Ascending aorta (tissue), 2 donors: Measurements from ENCODE around the gene SLC44A5. TPM values are rescaled to one million over a fixed set of nuclear protein-coding genes. Genes with fewer than 3 reads are reported as not detected.

Experiments
- DNase-seq, 2 donors: peaks; one replicate each; pipeline ENCODE4 v3.0.0-alpha.2; 2019; ENCODE audit warnings: low spot score in 2 of 2
- H3K27ac ChIP-seq, 2 donors: fragments of 200-600 bp; sonication (generic); one replicate each; pipeline ENCODE4 v1.5.1; 2016 to 2017; ENCODE audit warnings: mild to moderate bottlenecking in 1 of 2
- H3K27me3 ChIP-seq: fragments of 200-600 bp; sonication (generic); one replicate; pipeline ENCODE4 v1.5.1; 2017
- H3K36me3 ChIP-seq, 2 donors: fragments of 200-600 bp; sonication (generic); one replicate each; pipeline ENCODE4 v1.5.1; 2016
- H3K4me1 ChIP-seq, 2 donors: fragments of 200-600 bp; sonication (generic); one replicate each; pipeline ENCODE4 v1.5.1; 2016 to 2017; ENCODE audit warnings: mild to moderate bottlenecking in 1 of 2
- H3K4me3 ChIP-seq, 2 donors: fragments of 200-600 bp; sonication (generic); one replicate each; pipeline ENCODE4 v1.5.1; 2016 to 2017; ENCODE audit warnings: mild to moderate bottlenecking in 1 of 2
- H3K9me3 ChIP-seq, 2 donors: fragments of 200-600 bp; sonication (generic); one replicate each; pipeline ENCODE4 v1.5.1; 2016
- CTCF ChIP-seq, 3 experiments: fragments of 200-600 bp in 2 of 3; fragments of 450-650 bp in 1 of 3; sonication (generic) in 2 of 3; IDR thresholded peaks; one replicate each; pipeline ENCODE4 v1.5.1; 2016 to 2019; ENCODE audit warnings: antibody characterized with exemption in 3 of 3, mild to moderate bottlenecking in 1 of 3, moderate library complexity in 1 of 3
- intact Hi-C: fragments of 100-400 bp; cut with DNase I; formaldehyde crosslinking; loops from one replicate; pipeline ENCODE4 v1.15.1; 2023
- total RNA-seq: library from RNA; depleted of rRNA; stranded (reverse); fragments of >200 nt; gene quantifications from one replicate; pipeline ENCODE4 v1.1.0, GENCODE V29; 2016

The SLC44A5 gene
- total RNA-seq, 1 donor from 2014 or later, result not detected

GRCh38 chr1:75174031-75174760 lies 436.7 kb downstream of the SLC44A5 start:
- DNase-seq, result no peak
- Histone ChIP-seq H3K27me3 (no peaks in the 10 kb centered on the region), H3K9me3 (no peaks in the 10 kb centered on the region), H3K36me3 (no peaks in the 10 kb centered on the region), H3K4me3 (no peak overlapping the region), H3K27ac (no peak overlapping the region), H3K4me1 (no peaks in the 10 kb centered on the region)
- TF ChIP-seq CTCF (IDR thresholded peaks at IDR 0.05), result no peak
- intact Hi-C loops, result no loop called here

GRCh38 chr1:75172556-75172955 lies 438.4 kb downstream of the SLC44A5 start:
- Histone ChIP-seq H3K9me3 (no peaks in the 10 kb centered on the region), H3K4me3 (no peak overlapping the region), H3K36me3 (no peaks in the 10 kb centered on the region), H3K4me1 (no peaks in the 10 kb centered on the region), H3K27ac (no peak overlapping the region), H3K27me3 (no peaks in the 10 kb centered on the region)
- intact Hi-C loops, result no loop called here
- no peak for TF ChIP-seq CTCF (IDR thresholded peaks at IDR 0.05)
- DNase-seq, result no peak

GRCh38 chr1:75171876-75172275 lies 439.0 kb downstream of the SLC44A5 start:
- Histone ChIP-seq H3K9me3 (no peaks in the 10 kb centered on the region), H3K4me3 (no peak overlapping the region)

GRCh38 chr1:75170981-75171380 lies 439.9 kb downstream of the SLC44A5 start:
- H3K27ac ChIP-seq, result no peak overlapping the region
- H3K4me1 ChIP-seq, result no peaks in the 10 kb centered on the region
- H3K27me3 ChIP-seq, result no peaks in the 10 kb centered on the region
- no peak overlapping the region for H3K4me3 ChIP-seq
- H3K36me3 ChIP-seq, result no peaks in the 10 kb centered on the region
- TF ChIP-seq CTCF (IDR thresholded peaks at IDR 0.05), result no peak
- no peaks in the 10 kb centered on the region for H3K9me3 ChIP-seq
- DNase-seq, result no peak
- intact Hi-C loops, result no loop called here

More at GRCh38 chr1:75171876-75172275, 439.0 kb downstream of the SLC44A5 start:
- intact Hi-C loops, result no loop called here
- TF ChIP-seq CTCF (IDR thresholded peaks at IDR 0.05), result no peak
- no peaks in the 10 kb centered on the region for H3K36me3 ChIP-seq
- H3K4me1 ChIP-seq, result no peaks in the 10 kb centered on the region
- H3K27me3 ChIP-seq, result no peaks in the 10 kb centered on the region
- H3K27ac ChIP-seq, result no peak overlapping the region
- DNase-seq, result no peak

- TF ChIP-seq CTCF (IDR thresholded peaks at IDR 0.05), result no peak
- no peaks in the 10 kb centered on the region for H3K36me3 ChIP-seq
- no peak for DNase-seq
- intact Hi-C loops, result no loop called here
- no peak overlapping the region for H3K27ac ChIP-seq
- no peaks in the 10 kb centered on the region for H3K4me1 ChIP-seq
- H3K4me3 ChIP-seq, result no peak overlapping the region
- no peaks in the 10 kb centered on the region for H3K27me3 ChIP-seq
- no peaks in the 10 kb centered on the region for H3K9me3 ChIP-seq
Measured at GRCh38 chr1:75170011-75170410, 440.9 kb downstream of the SLC44A5 start.
